Measurements from ENCODE around the gene NAA50.

The NAA50 gene

DNA sequence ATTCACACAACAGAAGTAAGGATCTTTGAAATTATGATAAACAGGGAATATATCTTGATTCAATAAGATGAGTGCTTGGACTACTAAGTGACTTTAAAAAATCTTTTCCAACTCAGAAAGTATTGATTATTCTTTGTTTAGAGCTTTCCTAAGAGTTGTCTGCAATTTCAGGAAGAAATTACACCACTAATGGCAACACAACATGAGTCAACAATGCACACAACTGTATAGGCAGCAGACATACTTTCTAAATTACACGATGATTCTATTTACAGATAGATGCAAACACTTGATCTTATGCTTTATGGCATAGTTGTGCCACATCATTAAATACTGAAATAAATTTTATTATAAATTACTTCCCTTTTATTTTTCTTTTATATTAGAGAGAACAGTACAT, 4.4 kb downstream of the NAA50 start:
- no peak for DNase-seq

DNA sequence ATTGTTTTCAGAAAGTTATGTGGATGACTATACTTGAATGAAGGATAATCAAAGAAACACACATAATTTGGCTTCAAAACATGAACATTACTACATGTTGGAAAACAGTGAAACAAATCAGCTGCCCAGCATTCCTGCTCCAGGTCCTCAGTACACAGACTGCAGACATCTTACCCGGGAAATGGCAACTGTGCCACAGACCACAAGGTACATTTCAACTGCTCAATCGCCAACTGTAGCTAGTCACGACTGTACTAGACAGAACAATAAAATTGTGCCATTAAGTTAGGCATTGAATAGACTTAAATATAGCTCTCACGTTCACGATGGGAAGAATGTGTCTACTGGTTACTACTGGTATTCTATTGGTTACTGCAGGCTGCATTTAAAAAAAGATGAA, 5.0 kb downstream of the NAA50 start:
- no peak for DNase-seq

DNA sequence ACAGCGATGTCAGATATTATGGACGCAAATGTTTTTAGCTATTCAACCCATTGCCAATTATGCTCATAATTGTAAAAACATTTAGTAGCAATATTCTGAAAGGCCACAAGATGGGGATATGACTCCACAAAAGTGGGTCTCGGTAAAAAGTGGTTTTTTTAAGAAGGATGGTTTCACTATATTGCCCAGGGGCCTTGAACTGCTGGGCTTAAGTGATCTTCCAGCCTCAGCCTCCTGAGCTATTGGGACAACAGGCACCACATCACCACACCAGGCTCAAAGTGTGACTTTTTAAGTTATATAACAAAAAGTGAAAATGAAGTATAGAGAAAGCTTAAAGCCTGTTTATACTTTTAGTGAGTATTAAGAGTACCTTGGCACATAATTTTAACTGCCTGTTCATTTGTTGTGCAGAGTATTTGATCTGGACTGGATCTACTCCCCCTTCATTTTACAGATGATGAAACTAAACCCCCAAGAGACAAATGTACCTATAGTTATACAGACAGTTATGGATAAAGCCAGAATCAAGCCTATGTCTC, 9.4 kb downstream of the NAA50 start:
- DNase-seq, result no peak

DNA sequence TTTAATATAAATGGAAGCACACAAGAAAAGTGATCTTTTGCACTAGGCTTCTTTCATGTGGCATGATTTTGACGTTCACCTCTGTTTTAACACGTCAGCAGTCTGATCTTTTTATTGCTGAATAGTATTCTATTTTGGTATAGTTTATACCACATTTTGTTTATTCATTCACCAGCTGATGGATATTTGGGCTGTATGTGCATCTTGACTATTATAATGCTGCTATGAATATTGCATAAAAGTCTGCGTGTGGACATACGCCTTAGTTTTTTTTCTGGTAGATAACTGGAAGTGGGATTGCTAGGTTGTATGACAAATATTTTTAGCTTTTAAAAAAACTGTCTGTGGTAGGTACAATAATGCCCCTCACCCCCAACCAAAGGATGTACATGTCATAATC, 14.4 kb downstream of the NAA50 start:
- no peak for DNase-seq

DNA sequence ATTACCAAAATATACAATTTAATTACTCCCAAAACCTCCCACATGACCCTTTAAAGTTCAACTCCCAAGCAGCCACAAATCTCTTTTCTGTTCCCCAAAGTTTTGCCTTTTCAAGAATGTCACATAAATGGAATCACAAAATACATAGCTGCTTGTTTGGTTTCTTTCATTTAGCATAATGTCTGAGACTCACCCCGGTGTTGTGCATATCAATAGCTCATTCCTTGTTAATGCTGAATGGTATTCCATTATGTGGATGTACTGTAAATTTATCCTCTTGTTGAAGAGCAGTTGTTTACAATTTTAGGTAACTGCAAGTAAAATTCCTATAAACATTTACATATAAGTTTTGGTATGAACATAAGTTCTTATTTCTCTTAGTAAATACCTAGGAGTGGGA, 15.5 kb downstream of the NAA50 start:
- no peak for DNase-seq

DNA sequence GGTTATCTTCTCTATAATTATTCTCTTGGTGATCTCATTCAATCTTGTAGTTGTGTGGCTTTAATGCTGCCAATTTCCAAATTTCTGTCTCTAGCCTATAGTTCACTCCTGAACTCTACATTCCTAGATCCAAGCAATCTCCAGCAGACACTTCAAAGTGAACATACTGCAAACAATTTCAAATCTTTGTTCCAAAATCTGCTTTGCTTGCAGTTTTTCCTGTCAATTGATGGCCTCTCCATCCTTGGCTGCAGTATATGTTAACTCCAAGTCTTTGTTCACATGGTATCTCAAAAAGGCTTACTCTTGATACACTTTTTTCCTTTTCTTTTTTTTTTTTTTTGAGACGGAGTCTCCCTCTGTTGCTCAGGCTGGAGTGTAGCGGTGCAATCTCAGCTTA, 17.4 kb downstream of the NAA50 start:
- no peak for DNase-seq

DNA sequence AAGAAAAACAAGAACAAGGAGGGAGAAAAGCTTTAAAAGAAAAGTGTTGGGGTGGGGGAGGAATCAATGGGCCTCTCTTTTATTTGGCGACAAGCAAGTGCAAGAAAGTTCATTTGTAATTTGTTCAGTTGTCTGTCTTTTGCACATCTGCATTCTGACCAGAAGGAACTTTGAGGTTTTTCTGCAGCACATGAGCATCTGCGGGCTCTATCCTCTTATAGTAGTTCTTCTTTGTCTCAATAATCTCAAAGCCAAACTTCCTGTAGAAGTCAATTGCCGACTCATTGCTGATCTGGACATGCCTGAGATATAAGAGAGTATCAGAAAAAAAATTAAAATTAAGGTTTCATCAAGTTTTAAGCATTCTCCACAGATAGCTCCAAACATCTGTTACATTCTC, 24.4 kb downstream of the NAA50 start:
- no peak for DNase-seq

DNA sequence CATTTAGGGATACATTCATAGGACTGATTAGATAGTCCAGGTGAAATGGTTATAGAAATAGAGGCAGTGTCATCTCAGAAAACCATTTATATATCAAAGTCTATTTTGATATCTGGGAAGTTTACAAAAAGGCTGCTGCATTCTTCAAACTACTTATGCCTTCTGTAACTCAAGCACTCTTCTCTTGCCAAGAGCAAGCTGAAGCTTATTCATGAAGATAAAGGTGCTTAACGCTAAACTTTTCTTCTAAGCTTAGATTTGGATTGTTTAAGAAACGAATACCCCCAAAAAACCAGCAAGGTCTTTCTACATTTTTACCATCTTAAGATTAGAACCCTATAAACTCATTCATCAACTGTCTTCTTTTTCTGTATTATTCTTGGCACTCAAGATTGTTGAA, 26.3 kb downstream of the NAA50 start:
- no peak for DNase-seq

DNA sequence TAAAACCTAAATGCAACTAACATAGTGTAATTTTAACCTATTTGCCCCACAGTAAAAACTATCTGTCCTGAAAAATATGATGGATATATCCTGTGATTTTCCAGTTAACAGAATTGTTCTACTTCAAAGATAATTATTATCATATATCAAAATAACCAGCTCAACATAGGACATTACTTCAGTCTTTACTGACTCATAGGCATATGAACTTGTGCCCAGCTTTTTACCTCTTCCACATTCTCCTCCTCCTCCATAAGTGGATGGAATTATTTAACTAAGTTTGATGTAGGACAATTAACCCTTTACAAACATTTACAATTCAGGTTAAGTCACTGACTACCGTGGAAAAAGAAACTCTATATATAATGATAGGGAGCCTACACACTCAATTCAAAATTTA, 26.8 kb downstream of the NAA50 start:
- no peak for DNase-seq

DNA sequence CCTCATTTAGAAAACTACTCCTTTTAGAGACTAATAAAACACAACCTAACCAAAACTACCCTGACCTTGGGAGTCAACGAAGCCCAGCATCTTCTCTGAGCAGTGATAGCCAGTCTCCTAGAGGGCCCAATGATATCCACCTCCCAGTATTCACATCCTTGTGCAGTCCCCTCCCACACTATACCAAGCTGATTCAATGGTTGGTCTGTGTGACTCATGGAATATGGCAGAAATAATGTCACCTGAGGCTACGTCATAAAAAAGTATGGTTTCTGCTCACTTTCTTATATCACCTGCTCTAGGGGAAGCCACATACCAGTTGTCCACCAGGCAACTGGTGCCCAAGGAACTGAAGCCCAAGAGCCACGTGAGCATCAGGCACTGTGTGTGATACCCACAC, 28.2 kb downstream of the NAA50 start:
- DNase-seq, result no peak

DNA sequence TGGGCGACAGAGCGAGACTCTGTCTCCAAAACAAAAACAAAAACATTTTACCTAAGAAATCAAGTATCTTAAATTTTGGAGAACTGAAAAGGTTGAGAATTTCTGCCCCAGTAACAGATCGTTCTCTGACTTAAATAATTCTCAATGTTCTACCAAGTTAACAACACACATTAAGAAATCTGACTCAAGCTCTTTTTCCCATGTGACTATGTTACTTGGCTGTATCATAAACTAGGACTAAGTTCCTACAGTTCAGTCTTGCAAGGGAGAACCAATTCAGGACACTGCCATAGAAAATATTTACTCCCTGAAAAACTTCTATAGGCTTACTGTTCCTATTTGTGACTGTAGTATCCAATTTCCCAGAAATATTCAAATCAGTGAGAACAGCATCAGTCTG, 28.7 kb downstream of the NAA50 start:
- no peak for DNase-seq

DNA sequence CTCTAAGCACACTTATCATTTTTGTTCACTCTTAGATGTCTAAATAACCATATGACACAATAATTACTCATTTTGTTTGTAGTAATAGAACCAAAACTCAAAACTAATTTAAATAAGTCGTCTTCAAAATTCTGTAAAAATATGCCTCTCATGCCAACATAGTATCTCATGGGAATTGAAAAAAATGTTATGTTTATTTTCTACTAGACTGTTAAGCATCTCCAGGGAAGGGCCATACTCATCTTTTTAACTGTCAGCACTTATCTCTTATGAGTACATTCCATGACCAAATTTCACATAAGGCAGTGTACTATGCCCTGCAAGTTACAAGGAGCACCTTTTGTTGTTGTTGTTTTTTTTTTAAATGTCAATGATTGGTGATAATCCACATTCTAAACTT, 31.3 kb downstream of the NAA50 start:
- DNase-seq, result no peak

DNA sequence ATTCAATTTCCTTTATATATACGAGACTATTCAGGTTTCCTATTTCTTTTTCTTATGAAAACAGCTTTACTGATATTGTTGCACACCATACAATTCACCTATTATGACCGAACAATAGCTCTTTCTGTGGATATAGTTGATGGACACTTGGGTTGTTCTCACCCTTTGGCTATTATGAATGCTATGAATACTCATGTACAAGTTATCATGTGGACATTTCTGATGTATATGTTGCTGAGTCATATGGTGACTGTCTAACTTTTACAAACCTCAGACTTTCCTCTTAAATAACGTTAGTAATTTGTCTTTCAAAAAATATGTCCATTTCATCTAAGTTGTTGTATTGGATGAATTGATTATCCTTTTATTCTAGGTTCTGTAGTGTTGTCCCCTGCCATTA, 33.9 kb downstream of the NAA50 start:
- no peak for DNase-seq

DNA sequence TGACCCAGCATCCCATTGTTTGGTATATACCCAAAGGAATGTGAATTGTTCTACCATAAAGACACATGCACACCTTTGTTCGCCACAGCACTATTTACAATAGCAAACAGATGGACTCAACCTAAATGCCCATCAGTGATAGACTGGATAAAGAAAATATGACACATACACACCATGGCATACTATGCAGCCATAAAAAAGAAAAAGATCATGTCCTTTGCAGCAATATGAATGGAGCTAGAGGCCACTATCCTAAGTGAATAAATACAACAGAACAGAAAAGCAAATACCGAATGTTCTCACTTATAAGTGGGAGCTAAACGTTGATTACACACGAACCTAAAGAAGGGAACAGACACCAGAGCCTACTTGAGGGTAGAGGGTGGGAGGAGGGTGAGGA, 38.2 kb downstream of the NAA50 start:
- no peak for DNase-seq

DNA sequence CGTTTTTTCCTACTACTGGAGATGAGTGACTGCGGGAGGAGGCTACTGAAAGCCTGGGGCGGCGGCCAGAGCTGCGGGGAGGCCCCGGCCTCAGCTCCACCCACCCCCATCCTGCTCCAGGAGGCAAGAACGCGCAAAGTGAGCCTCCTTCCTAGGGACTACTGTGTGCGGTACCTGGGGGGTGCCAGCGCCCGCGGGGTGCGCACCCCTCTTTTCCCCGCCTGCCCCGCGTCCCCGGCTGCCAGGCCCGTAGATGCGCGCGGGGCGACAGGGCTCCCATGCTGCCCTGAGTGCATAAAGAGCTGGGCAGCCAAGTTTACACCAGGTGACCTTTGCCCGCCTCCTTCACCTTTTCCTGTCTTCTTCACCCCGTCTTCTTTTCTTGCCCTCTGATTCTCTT, 47.1 kb downstream of the NAA50 start:
- no peak for DNase-seq

DNA sequence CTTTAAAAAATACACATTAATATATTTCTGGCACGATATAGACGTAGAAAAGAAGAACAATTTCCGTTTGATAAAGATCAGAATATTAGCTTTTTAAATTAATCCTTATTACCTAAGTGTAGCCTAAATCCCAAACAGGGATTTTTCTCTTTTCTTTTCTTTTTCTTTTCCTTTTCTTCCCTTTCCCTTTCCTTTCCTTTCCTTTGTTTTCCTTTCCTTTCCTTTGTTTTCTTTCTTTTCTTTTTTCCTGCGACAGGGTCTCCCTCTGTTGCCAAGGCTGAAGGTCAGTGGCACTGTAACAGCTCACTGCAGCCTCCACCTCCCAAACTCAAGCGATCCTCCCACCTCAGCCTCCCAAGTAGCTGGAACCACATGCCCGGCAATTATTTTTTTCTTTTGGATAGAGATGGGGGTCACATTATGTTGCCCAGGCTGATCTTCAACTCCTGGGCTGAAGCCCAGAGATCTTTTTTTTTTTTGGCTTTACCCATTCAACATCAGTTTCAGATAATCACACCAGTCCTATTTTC, 47.8 kb downstream of the NAA50 start:
- DNase-seq, result no peak

DNA sequence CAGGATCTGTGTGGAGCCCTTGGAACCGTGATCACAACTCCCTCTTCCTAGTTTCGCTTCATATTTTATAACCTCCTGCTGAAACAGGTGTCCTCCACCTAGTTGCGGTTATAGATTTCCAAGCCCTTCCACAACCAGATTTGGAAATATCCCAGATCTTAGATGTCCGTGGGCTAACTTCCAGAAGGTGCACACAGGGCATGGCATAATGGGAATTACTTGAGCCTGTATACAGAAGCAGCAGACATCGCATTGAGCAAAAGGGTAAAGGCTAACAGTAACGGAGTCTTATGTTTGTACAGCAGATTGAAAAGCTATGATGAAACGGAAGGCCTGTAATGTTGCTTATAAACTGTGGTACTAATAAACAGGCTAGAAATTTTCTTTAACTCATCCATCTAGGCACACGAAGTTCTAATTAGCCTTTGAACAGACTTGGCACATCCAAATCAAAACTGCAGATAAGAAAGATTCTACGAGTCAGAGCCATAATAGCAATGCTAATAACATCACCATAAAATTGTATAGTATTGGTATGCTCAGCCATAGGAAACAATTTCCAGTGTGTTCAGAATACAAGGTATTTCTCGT, 48.5 kb downstream of the NAA50 start:
- DNase-seq, result no peak

DNA sequence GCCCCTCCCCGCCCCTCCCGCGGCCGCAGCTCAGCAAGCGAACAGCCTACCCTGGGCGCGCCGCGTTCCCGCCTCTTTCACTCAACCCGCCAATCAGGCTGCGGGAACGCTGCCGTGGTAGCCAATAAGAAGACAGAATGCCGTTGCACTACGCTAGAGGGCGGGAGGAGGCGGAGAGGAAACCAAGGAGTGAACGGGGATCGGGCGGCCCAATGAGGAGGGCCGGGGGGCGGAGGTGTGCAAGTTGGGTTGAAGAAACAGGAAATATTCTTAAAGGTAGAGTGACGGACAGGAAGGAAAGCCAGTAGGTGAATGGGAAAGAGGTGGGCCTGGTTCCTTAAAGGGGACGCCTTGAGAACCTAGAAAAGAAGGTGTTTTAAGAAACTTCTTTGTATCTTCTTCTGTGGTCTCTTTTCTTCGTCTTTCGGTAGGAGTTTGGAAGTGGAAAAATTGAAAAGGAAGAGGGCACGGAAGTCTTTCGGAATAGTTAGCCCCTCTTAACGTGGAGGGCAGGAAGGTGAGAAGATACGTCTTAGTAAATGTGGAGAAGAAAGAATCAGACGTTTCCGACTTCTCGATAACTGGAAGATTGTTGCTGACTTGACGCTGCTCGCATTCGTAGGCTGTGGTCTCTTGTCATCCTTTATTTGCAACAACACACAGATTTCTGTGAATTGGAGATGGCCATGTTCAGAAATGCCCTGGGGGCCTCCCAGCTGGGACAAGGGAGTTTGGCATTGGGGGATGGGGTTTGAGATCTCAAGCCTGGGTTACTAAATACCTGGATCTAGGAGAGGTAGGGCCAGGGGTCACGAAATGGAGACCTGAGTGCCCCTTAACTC, 49.2 kb downstream of the NAA50 start:
- peak; percentile 96 for DNase-seq

DNA sequence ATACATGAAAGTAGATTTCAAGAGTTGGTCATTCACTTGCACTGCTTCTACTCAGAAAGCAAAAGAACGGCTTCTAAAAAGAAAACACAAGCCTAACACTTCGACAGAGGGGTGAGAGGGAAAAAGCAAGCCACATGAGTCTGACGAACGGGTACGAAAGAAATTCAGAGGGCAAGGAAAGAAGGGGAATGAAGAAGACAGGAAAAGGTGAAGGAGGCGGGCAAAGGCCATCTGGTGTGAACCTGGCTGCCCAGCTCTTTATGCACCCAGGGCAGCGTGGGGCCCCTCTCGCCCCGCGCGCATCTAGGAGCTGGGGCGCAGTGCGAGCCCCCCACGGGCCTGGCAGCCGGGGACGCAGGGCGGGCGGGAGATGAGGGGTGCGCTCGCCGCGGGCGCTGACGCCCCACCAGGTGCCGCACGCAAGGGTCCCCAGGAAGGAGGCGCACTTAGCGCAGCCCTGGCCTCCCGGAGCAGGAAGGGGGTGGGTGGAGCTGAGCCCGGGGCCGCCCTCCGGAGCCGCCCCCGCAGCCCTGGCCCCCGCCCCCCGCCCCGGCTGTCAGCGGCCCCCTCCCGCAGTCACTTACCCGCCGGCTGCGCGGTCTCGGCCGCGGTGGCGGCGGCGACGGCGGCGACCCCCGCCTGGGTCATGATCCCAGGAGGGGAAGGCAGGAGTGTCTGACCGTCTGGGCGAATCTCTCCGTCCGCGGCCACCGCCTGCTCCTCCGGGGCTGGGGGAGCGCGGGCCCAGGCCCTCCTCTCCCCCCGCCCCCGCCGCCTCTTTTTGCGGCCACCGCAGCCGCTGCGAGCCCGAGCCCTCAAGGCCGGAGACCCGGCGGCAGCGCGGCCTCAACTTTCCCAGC, 50.0 kb downstream of the NAA50 start, which contains the start of gene USF3:
TSS of gene USF3 (minus strand) at position 857 of the 860 bp plus-strand sequence. CDS start 21,764 bp downstream, outside the sequence.
- DNase-seq, result peak; percentile 83

DNA sequence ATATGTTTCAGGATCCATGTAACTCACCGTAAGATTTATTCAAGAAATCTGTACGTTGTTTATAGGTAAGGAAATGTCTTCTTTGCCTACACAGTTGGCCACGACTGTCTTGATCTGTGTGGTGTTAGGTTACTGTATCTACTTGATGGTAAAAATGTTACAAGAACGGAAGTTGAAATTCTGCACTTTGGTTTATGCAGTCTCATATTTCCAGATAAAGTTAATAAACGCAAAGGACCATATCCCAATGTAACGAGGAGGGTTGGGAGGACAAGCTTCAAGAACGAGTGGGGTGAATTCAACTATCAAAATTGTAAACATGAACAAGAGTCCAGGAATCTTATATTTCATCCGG, 50.6 kb downstream of the NAA50 start:
- no peak for DNase-seq

DNA sequence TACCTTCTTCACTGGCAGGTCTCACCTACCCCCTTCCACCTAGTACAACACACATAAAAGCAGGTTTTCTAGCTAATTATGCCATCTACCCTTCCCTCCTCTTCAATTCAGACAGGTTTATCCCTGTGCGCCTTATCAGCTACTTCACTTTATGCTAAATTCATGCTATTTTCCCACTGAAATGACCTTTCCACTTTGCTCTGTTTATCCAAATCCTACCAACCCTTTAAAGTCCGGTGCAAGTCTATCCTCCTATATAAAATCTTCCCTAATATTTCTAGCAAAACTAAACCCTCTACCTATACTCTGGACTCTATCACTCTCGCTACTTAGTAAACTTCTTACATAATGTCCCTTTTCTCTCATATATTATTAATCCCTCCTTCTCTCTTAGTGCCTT, 55.6 kb downstream of the NAA50 start:
- DNase-seq, result no peak

DNA sequence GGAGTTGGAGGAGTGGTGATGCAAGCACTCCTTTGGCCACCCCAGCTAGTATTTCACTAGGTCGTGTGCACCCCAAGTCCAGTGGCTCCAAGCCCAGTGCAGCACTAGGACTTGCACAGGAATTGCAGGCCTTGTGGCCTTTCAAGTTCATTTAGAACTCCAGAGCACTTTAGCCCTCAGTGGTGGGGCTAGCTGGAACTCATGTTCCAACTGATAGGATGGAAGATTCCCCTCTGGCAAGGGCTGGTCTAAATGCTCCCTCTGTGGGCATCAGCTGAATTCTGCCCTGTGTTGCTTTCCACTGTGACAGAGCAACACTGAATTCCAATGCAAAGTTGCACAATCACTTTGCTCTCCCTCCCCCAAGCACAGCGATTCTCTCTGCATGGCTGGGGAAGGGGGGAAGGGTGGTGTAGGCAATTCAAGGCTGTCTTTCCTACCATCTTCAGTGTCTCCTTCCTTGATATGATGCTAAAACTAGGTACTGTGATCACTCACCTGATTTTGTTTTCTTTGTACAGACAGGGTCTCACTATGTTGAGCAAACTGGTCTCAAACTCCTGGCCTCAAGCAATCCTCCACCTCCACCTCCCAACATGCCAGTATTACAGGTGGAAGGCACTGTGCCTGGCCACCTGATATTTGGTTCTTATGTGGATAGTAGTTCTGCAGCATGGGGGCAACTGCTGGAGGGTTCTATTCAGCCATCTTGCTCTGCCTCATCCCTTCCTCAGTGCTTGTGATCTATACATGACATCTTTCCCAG, 59.9 kb downstream of the NAA50 start:
- no peak for DNase-seq

DNA sequence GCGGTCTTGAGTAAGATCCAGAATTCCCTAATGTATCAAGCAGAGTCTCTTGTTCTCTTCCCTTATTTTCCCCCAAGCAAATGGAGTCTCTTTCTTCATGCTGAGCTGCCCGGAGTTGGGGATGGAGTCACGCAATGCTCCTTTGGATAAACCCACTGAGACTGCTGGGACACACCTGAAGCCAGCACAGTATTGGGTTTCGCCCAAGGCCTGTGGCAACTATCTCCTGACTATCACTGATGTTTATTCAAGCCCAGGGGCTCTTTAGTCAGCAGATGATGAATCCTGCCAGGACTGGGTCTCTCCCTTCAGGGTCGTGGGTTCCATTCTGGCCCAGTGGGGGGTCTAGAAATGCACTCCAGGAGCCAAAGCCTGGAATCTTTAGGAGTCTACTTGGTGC, 60.9 kb downstream of the NAA50 start:
- no peak for DNase-seq

Data from activated CD8-positive, alpha-beta memory T cell treated with anti-CD3 and anti-CD28 coated beads, Interleukin-2, amount 50 U/mL, for 4 hours (primary cell).